ENCODE results near the gene SEPTIN11.

Gene SEPTIN11

GRCh38 chr4:76949276-76950051 is at the start of gene SEPTIN11:
Gene SEPTIN11, plus strand, starts transcription at chr4:76949752. Its CDS starts 152 bp downstream, at chr4:76949904.
- no peak for TF ChIP-seq CTCF (IDR thresholded peaks at IDR 0.05; ENCODE audit: low read depth, low read length, missing control alignments)
- DNase-seq (ENCODE audit: low read depth): peak; percentile 80
- H3K4me3 ChIP-seq (ENCODE audit: low read depth, low read length): peak within 1 kb of the TSS; percentile 96

GRCh38 chr4:76902233-76902890 is 47.2 kb upstream of the SEPTIN11 start:
- no peak overlapping the region for H3K4me3 ChIP-seq (ENCODE audit: low read depth, low read length)
- TF ChIP-seq CTCF (IDR thresholded peaks at IDR 0.05; ENCODE audit: low read depth, low read length, missing control alignments): no peak
- no peak for DNase-seq (ENCODE audit: low read depth)

GRCh38 chr4:76904646-76905190 is 44.8 kb upstream of the SEPTIN11 start:
- TF ChIP-seq CTCF (IDR thresholded peaks at IDR 0.05; ENCODE audit: low read depth, low read length, missing control alignments): no peak
- no peak overlapping the region for H3K4me3 ChIP-seq (ENCODE audit: low read depth, low read length)
- no peak for DNase-seq (ENCODE audit: low read depth)

- TF ChIP-seq CTCF (IDR thresholded peaks at IDR 0.05; ENCODE audit: low read depth, low read length, missing control alignments): no peak
These were observed 44.0 kb upstream of the SEPTIN11 start for GRCh38 chr4:76905521-76905920.

GRCh38 chr4:76909711-76910110 is 39.8 kb upstream of the SEPTIN11 start:
- no peak for DNase-seq (ENCODE audit: low read depth)
- TF ChIP-seq CTCF (IDR thresholded peaks at IDR 0.05; ENCODE audit: low read depth, low read length, missing control alignments): no peak
- no peak overlapping the region for H3K4me3 ChIP-seq (ENCODE audit: low read depth, low read length)

More at GRCh38 chr4:76905521-76905920, 44.0 kb upstream of the SEPTIN11 start:
- H3K4me3 ChIP-seq (ENCODE audit: low read depth, low read length): no peak overlapping the region
- DNase-seq (ENCODE audit: low read depth): no peak

GRCh38 chr4:76920715-76921114 is 28.8 kb upstream of the SEPTIN11 start:
- no peak overlapping the region for H3K4me3 ChIP-seq (ENCODE audit: low read depth, low read length)
- DNase-seq (ENCODE audit: low read depth): no peak
- no peak for TF ChIP-seq CTCF (IDR thresholded peaks at IDR 0.05; ENCODE audit: low read depth, low read length, missing control alignments)

Data from GM12864 (cell line).